Choroid plexus epithelial cell (primary cell): ENCODE measurements around the gene DEPDC1B.
"Not testable (repeated sequence)": the region's sequence is repeated elsewhere in the genome, so short reads cannot be mapped to it uniquely, and the experiment has no call there.

Experiments used
- DNase-seq: peaks from one replicate; pipeline ENCODE4 v3.0.0-alpha.2; 2010; ENCODE audit warnings: low read depth
- H3K4me3 ChIP-seq: 2 replicates; pipeline ENCODE4 v1.5.1; 2011; ENCODE audit warnings: low read depth, mild to moderate bottlenecking, control low read depth, low read length, moderate library complexity
- CTCF ChIP-seq: conservative IDR thresholded peaks from 2 replicates; pipeline ENCODE4 v1.5.1; 2011; ENCODE audit warnings: low read depth, mild to moderate bottlenecking, control low read depth, inconsistent platforms, low read length, moderate library complexity

The DEPDC1B gene

GRCh38 chr5:60727033-60727679 lies 27.2 kb upstream of the DEPDC1B start:
- peak; percentile 4 for DNase-seq
- no peak for TF ChIP-seq CTCF
- no peak overlapping the region for H3K4me3 ChIP-seq

- TF ChIP-seq CTCF, result no peak
- no peak for DNase-seq
Observed at GRCh38 chr5:60724126-60724525, 24.2 kb upstream of the DEPDC1B start.

GRCh38 chr5:60722416-60722815 lies 22.4 kb upstream of the DEPDC1B start:
- no peak overlapping the region for H3K4me3 ChIP-seq
- TF ChIP-seq CTCF, result no peak
- DNase-seq, result no peak

More at GRCh38 chr5:60724126-60724525, 24.2 kb upstream of the DEPDC1B start:
- H3K4me3 ChIP-seq, result no peak overlapping the region

DNA sequence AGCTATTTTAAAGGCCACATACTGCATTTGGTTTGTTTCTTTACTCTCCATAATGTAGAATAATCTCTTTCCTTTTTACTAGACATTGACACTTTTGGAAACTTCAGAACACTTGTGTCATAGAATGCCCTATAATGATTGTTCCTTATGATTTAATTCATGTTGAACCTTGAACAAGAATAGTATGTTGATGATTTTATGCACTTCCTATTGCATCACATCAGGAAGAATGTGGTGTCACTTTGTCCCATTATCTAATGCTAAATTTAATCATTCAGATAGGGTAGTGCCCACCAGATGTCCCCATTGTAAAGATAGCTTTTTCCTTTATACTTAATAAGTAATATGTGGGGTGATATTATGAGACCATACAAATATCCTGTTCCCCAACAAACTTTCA lies 19.4 kb upstream of the DEPDC1B start:
- no peak for TF ChIP-seq CTCF
- no peak for DNase-seq
- H3K4me3 ChIP-seq, result no peak overlapping the region

- DNase-seq, result no peak
- no peak for TF ChIP-seq CTCF
- H3K4me3 ChIP-seq, result no peak overlapping the region
Observed at GRCh38 chr5:60718166-60718892, 18.4 kb upstream of the DEPDC1B start.

- not testable (repeated sequence) for H3K4me3 ChIP-seq, DNase-seq
Observed at GRCh38 chr5:60715201-60715928, 15.4 kb upstream of the DEPDC1B start.

DNA sequence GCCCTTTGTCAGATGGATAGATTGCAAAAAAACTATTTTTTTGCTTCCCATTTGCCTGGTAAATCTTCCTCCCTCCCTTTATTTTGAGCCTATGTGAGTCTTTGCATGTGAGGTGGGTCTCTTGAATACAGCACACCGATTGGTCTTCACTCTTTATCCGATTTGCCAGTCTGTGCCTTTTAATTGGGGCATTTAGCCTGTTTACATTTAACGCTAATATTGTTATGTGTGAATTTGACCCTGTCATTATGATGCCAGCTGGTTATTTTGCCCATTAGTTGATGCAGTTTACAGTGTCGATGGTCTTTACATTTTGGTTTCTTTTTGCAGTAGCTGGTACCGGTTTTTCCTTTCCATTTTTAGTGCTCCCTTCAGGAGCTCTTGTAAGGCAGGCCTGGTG lies 13.0 kb upstream of the DEPDC1B start:
- H3K4me3 ChIP-seq, result no peak overlapping the region
- DNase-seq, result no peak
- no peak for TF ChIP-seq CTCF

DNA sequence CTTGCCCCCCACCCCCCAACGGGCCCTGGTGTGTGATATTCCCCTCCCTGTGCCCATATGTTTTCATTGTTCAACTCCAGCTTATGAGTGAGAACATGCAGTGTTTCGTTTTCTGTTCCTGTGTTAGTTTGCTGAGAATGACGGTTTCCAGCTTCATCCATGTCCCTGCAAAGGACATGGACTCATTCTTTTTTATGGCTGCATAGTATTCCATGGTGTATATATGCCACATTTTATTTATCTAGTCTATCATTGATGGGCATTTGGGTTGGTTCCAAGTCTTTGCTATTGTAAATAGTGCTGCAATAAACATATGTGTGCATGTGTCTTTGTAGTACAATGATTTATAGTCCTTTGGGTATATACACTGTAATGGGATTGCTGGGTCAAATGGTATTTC lies 11.9 kb upstream of the DEPDC1B start:
- H3K4me3 ChIP-seq, DNase-seq: not testable (repeated sequence)
